HepG2 (cell line): ENCODE data around the gene PGAP3. TPM values are rescaled to one million over a fixed set of nuclear protein-coding genes. Genes with fewer than 3 reads are reported as not detected.
A peak's percentile ranks its signal among the peaks of the same experiment; 100 is the strongest.

Source experiments
- AHDC1 ChIP-seq: sonication (generic); formaldehyde crosslinking; IDR thresholded peaks from 2 replicates; pipeline ENCODE4 v1.5.1; 2020; ENCODE audit warnings: mild to moderate bottlenecking, missing genetic modification reagents, borderline replicate concordance
- ASH2L ChIP-seq: fragments of 300-600, 200-600 bp; sonication (generic); IDR thresholded peaks from 2 replicates; pipeline ENCODE4 v1.7.0; 2017; ENCODE audit warnings: low read depth, mild to moderate bottlenecking, moderate library complexity, mixed read lengths, low read length; ENCODE audit not compliant: insufficient read length
- DRAP1 ChIP-seq: IDR thresholded peaks from 2 replicates; pipeline ENCODE4 v1.6.1; 2016; ENCODE audit warnings: missing genetic modification reagents, missing compliant biosample characterization
- HNF1B ChIP-seq: sonication (generic); formaldehyde crosslinking; IDR thresholded peaks from 2 replicates; pipeline ENCODE4 v1.5.1; 2020; ENCODE audit warnings: mild to moderate bottlenecking, moderate library complexity, missing genetic modification reagents
- MTA1 ChIP-seq: sonication (generic); formaldehyde crosslinking; IDR thresholded peaks from 2 replicates; pipeline ENCODE4 v1.4.0; 2020; ENCODE audit warnings: missing genetic modification reagents, mild to moderate bottlenecking, borderline replicate concordance
- MXD3 ChIP-seq: IDR thresholded peaks from 2 replicates; pipeline ENCODE4 v1.6.1; 2016; ENCODE audit warnings: mild to moderate bottlenecking, missing biosample characterization, missing genetic modification reagents
- NKX3-1 ChIP-seq: sonication (generic); formaldehyde crosslinking; IDR thresholded peaks from 2 replicates; pipeline ENCODE4 v1.5.0; 2020; ENCODE audit warnings: missing genetic modification reagents
- PCBP1 ChIP-seq: fragments of 200-400 bp; formaldehyde crosslinking; IDR thresholded peaks from 2 replicates; pipeline ENCODE4 v1.6.1; 2017; ENCODE audit warnings: mild to moderate bottlenecking, low read depth, low read length, borderline replicate concordance
- SMAD9 ChIP-seq: sonication (generic); formaldehyde crosslinking; IDR thresholded peaks from 2 replicates; pipeline ENCODE4 v1.5.1; 2020; ENCODE audit warnings: mild to moderate bottlenecking, missing genetic modification reagents
- SP5 ChIP-seq: IDR thresholded peaks from 2 replicates; pipeline ENCODE4 v1.6.1; 2016; ENCODE audit warnings: low read depth, borderline replicate concordance
- SRY ChIP-seq: sonication (generic); formaldehyde crosslinking; IDR thresholded peaks from 2 replicates; pipeline ENCODE4 v1.8.0; 2022; ENCODE audit warnings: mild to moderate bottlenecking, missing genetic modification reagents
- TARDBP ChIP-seq: sonication (generic); formaldehyde crosslinking; IDR thresholded peaks from 2 replicates; pipeline ENCODE4 v1.8.0; 2022; ENCODE audit warnings: mild to moderate bottlenecking, missing genetic modification reagents
- THAP11 ChIP-seq: IDR thresholded peaks from 2 replicates; pipeline ENCODE4 v1.6.1; 2016; ENCODE audit warnings: missing biosample characterization, missing genetic modification reagents
- TOE1 ChIP-seq: sonication (generic); formaldehyde crosslinking; IDR thresholded peaks from 2 replicates; pipeline ENCODE4 v1.4.0; 2020; ENCODE audit warnings: mild to moderate bottlenecking, missing genetic modification reagents
- ZFP36L1 ChIP-seq: sonication (generic); formaldehyde crosslinking; IDR thresholded peaks from 2 replicates; pipeline ENCODE4 v1.8.0; 2022; ENCODE audit warnings: mild to moderate bottlenecking, missing genetic modification reagents, moderate library complexity
- ZNF577 ChIP-seq: sonication (generic); formaldehyde crosslinking; IDR thresholded peaks from 2 replicates; pipeline ENCODE4 v1.4.0; 2020; ENCODE audit warnings: mild to moderate bottlenecking, low read depth, missing genetic modification reagents, borderline replicate concordance
- ZNF770 ChIP-seq: sonication (generic); formaldehyde crosslinking; IDR thresholded peaks from 2 replicates; pipeline ENCODE4 v1.5.0; 2020; ENCODE audit warnings: mild to moderate bottlenecking, missing genetic modification reagents
- ZNF780A ChIP-seq: sonication (generic); formaldehyde crosslinking; IDR thresholded peaks from 2 replicates; pipeline ENCODE4 v1.8.0; 2022; ENCODE audit warnings: mild to moderate bottlenecking, missing genetic modification reagents, moderate library complexity
- polyA plus RNA-seq, 8 experiments: library from polyadenylated mRNA; depleted of rRNA in 3 of 8; stranded (reverse) in 7 of 8; unstranded in 1 of 8; fragments of >200 nt; fragmentation: Illumina TruSeq in 4 of 8; extraction: Trizol in 4 of 8; gene quantifications; 2 replicates each; pipeline versions ENCODE4 v1.2.1 to v1.2.3, GENCODE V29; 2011 to 2016; ENCODE audit warnings: low read depth in 4 of 8, missing spikeins in 1 of 8, mixed read lengths in 1 of 8; ENCODE audit not compliant: insufficient read depth in 1 of 8
- total RNA-seq, 5 experiments: library from RNA; depleted of rRNA; stranded (reverse); fragments of >200 nt; fragmentation: Illumina TruSeq; extraction: Trizol; gene quantifications; 2 replicates each; pipeline ENCODE4 v1.2.3, GENCODE V29; 2016; ENCODE audit warnings: low read depth in 1 of 5

Gene PGAP3
- total and polyA plus RNA-seq, 2 of the 13 experiments (the other 11 are each of a cell fraction or from before 2014, with no cell fraction given) = 11.9 to 14.6 TPM

GRCh38 chr17:39621523-39622379, 66.1 kb downstream of the PGAP3 start (continued):
- TF ChIP-seq AHDC1 = no peak
- no peak for TF ChIP-seq MTA1
- peak; percentile 39; the same call in 1 of the 2 replicates for TF ChIP-seq MXD3
- TF ChIP-seq DRAP1 (CRISPR knock-in tag) = peak; percentile 53; the same call in 1 of the 2 replicates
- peak; percentile 55 for TF ChIP-seq ZNF770 (CRISPR knock-in tag)
- 0 out of 2 replicates have a peak, but pooled peaks have one; percentile 49 for TF ChIP-seq TARDBP
- TF ChIP-seq ASH2L = peak; percentile 37
- TF ChIP-seq PCBP1 = no peak
- no peak for TF ChIP-seq ZNF577
- no peak for TF ChIP-seq NKX3-1
- TF ChIP-seq TOE1 = 0 out of 2 replicates have a peak, but pooled peaks have one; percentile 68
- TF ChIP-seq ZFP36L1 (CRISPR knock-in tag) = no peak
- no peak for TF ChIP-seq ZNF780A (CRISPR knock-in tag)
- no peak for TF ChIP-seq SMAD9 (CRISPR knock-in tag)
- peak; percentile 85 for TF ChIP-seq HNF1B (CRISPR knock-in tag)
- peak; percentile 65; the same call in 1 of the 2 replicates for TF ChIP-seq SRY (CRISPR knock-in tag)
- 0 out of 2 replicates have a peak, but pooled peaks have one; percentile 31 for TF ChIP-seq SP5 (CRISPR knock-in tag)
- TF ChIP-seq THAP11 = peak; percentile 79
